Measurements from ENCODE around the gene PRPF38A. TPM values are rescaled to one million over a fixed set of nuclear protein-coding genes. Genes with fewer than 3 reads are reported as not detected.
A peak's percentile ranks its signal among the peaks of the same experiment; 100 is the strongest.

PRPF38A gene
- total and polyA plus RNA-seq, 8 donors, result 7.6 to 21.7 (median 13.5) TPM

DNA sequence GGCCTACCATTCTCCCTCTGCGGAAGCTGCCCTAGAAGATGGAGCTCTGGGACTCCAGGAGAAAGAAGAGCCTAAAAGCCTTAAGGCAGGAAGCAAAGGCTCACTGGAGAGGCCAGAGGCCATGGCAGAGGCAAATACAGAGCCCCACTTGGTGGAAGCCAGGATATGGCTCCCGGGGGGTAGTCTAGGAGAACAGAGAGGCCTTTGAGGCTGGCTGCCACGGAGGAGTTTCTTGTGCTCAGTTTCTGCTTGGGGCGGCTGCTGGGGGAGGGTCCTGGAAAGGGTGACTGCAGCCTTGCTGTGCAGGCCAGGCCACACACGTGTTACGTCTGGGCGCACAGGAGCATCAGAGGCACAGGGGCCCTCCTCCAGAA is 43.8 kb upstream of the PRPF38A start:
- DNase-seq, result no peak
- 86 to 96% (median 95%) methylated on average over 6 to 7 of the region's 7 CpGs for WGBS, 5 donors
- H3K27ac ChIP-seq, result no peak overlapping the region
- H3K4me3 ChIP-seq, result no peak overlapping the region
- H3K9me3 ChIP-seq, result no peaks in the 10 kb centered on the region
- intact Hi-C loops (cut with DNase I; ENCODE audit: low total_unique reads), result no loop called here
- peaks cover 9 to 23% (median 16%) of the 10 kb centered on the region in 4 donors for H3K4me1 ChIP-seq
- H3K36me3 ChIP-seq, result peaks cover 72 to 85% (median 77%) of the 10 kb centered on the region in 4 donors
- no peak for TF ChIP-seq POLR2A (IDR thresholded peaks at IDR 0.05)
- no peaks in the 10 kb centered on the region for H3K27me3 ChIP-seq

DNA sequence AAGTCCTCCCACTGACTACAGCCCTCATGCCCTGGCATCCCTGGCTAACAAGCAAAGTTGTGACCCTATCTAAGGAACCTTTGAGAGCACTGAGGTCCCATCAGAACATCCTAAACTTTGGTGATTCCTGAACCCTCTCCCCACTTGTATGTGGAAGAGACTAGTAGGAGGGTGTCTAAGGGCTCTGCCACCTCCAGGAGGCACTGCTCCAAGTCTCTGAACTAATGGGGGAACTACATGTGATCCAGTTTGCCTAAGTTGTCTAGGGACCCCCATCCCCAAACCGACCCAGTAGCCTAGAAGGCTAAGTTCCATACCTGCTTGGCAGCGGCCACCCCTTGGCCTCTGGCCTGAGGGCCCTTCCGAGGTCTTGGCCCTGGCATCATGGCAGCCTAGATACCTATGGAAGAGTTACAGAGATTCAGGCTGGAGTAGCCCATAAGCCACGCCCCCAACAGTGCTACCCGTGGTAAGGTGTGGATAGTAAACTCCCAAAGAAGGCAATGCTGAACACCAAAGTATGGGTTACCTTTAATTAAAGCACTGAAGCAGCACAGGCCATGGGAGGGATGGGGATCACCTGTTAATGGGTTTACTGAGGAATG is 40.1 kb upstream of the PRPF38A start:
- intact Hi-C loops (cut with DNase I; ENCODE audit: low total_unique reads), result no loop called here

DNA sequence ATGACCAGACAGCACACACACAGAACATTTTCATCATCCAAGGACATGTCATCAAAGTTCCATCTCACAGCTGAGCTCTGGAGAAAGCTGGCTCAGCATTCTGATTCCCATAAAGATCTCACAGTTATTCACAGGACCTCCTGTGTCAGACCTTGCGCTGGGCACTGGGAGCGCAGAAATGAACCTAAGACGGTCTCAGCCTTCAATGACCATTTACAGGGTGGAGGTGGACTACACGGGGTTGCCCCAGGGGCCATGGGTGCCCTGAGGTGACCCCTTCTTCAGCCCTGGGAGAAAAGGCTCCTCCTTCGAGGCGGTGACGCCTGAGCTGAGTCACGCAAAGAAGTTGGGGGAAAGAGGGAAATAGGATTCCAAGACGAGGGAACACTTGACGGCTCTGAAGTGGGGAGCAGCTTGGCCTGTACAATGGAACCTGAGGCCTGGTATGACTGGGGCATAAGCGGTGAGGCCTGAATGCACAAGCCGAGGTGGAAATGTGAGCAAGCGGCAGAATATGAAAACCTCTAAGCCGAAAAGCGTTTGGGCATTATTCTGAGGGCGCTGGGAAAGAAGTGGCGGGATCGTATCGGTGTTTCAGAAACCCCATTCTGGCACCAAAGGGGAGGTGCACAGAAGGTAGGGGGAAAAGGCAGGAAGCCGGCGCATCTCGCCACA is 39.2 kb upstream of the PRPF38A start:
- DNase-seq, result peak; percentile 47 to 81
- TF ChIP-seq POLR2AphosphoS5 (IDR thresholded peaks at IDR 0.05), result peak in 2 of 3 donors; percentile 7 to 39
- TF ChIP-seq EP300 (IDR thresholded peaks at IDR 0.05), result no peak
- H3K27me3 ChIP-seq, result no peaks in the 10 kb centered on the region
- H3K4me3 ChIP-seq, result peak overlapping the region; percentile 64 to 99 (median 92)
- 3 to 10% (median 6%) methylated on average over 21 to 22 of the region's 22 CpGs for WGBS, 5 donors
- peak overlapping the region; percentile 89 to 98 (median 97) for H3K27ac ChIP-seq
- H3K9me3 ChIP-seq, result no peaks in the 10 kb centered on the region
- H3K4me1 ChIP-seq, result peaks cover 9 to 47% (median 32%) of the 10 kb centered on the region in 4 donors
- intact Hi-C loops (cut with DNase I; ENCODE audit: low total_unique reads), result no loop called here
- H3K36me3 ChIP-seq, result peaks cover 26 to 39% (median 31%) of the 10 kb centered on the region in 4 donors

More for the DNA sequence above, 40.1 kb upstream of the PRPF38A start:
- H3K27me3 ChIP-seq, result no peaks in the 10 kb centered on the region
- peak overlapping the region in 1 of 4 donors; percentile 64 for H3K4me3 ChIP-seq
- H3K4me1 ChIP-seq, result peaks cover 9 to 47% (median 32%) of the 10 kb centered on the region in 4 donors
- DNase-seq, result no peak
- TF ChIP-seq, protein P1, sequence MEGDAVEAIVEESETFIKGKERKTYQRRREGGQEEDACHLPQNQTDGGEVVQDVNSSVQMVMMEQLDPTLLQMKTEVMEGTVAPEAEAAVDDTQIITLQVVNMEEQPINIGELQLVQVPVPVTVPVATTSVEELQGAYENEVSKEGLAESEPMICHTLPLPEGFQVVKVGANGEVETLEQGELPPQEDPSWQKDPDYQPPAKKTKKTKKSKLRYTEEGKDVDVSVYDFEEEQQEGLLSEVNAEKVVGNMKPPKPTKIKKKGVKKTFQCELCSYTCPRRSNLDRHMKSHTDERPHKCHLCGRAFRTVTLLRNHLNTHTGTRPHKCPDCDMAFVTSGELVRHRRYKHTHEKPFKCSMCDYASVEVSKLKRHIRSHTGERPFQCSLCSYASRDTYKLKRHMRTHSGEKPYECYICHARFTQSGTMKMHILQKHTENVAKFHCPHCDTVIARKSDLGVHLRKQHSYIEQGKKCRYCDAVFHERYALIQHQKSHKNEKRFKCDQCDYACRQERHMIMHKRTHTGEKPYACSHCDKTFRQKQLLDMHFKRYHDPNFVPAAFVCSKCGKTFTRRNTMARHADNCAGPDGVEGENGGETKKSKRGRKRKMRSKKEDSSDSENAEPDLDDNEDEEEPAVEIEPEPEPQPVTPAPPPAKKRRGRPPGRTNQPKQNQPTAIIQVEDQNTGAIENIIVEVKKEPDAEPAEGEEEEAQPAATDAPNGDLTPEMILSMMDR (IDR thresholded peaks at IDR 0.05), result no peak
- TF ChIP-seq POLR2AphosphoS5 (IDR thresholded peaks at IDR 0.05), result no peak
- no peak for TF ChIP-seq EP300 (IDR thresholded peaks at IDR 0.05)
- TF ChIP-seq POLR2A (IDR thresholded peaks at IDR 0.05), result no peak
- H3K9me3 ChIP-seq, result no peaks in the 10 kb centered on the region
- WGBS, 5 donors, result 77 to 88% (median 79%) methylated on average over 5 of the region's 5 CpGs
- H3K27ac ChIP-seq, result peak overlapping the region in 3 of 5 donors; percentile 95 to 98 (median 98)
- peaks cover 35 to 47% (median 40%) of the 10 kb centered on the region in 4 donors for H3K36me3 ChIP-seq

DNA sequence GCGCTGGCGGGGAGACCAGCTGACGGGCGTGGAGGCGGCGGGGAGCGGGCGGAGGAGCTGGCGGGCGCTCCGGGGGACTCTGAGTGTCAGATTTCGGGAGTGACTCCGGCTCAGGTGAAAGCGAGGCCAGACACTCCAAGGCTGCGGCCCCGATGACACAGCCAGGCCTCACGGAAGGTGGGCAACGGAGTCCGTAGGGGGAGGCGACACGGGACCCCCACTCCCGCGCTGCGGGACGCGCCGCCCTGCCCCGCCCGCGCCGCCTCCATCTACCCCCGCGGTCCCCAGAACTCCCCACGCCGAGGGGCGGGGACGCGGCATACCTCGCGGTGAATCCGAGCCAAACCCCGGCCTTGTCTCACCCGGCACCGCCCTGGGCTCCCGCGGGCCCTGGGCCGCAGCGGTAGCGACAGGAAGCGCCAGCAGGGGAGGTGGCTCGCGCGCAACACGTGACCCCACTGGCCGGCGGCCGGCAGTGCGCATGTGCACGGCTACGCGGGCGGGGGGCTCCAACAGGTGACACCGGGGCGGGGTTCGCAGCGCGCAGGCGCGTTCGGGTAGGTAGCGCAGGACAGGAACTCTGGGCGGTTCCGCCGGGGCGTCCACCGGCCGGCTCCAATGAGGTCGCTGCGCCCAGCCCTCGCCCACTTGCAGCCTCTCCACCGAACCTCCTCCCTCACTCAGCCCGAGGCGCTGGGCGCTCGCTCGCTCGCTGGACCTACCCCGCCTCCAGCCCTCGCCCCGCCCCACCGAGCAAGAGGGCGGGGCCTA is 38.5 kb upstream of the PRPF38A start, which contains the start of gene CC2D1B:
Gene CC2D1B, minus strand, starts transcription at position 460 of the 771 bp plus-strand sequence. CDS start 1,585 bp downstream, outside the sequence.
- Histone ChIP-seq H3K27me3 (no peaks in the 10 kb centered on the region), H3K4me3 (peak within 1 kb of the TSS; percentile 64 to 99 (median 92)), H3K36me3 (peaks cover 19 to 31% (median 24%) of the 10 kb centered on the region in 4 donors), H3K27ac (peak within 1 kb of the TSS; percentile 89 to 98 (median 97)), H3K4me1 (peaks cover 9 to 47% (median 32%) of the 10 kb centered on the region in 4 donors), H3K9me3 (no peaks in the 10 kb centered on the region)
- 0 to 1% (median 1%) methylated on average over 19 to 92 of the region's 92 CpGs for WGBS, 5 donors
- intact Hi-C loops (cut with DNase I; ENCODE audit: low total_unique reads), result no loop called here
- peak; percentile 99 for DNase-seq
- TF ChIP-seq POLR2AphosphoS5 (IDR thresholded peaks at IDR 0.05), result peak; percentile 90 to 98 (median 97)
- TF ChIP-seq, protein P1 (IDR thresholded peaks at IDR 0.05), result peak in 3 of 7 experiments; percentile 36 to 50 (median 42)
- TF ChIP-seq POLR2A (IDR thresholded peaks at IDR 0.05), result peak in 2 of 4 donors; percentile 46 to 78
- no peak for TF ChIP-seq EP300 (IDR thresholded peaks at IDR 0.05)

DNA sequence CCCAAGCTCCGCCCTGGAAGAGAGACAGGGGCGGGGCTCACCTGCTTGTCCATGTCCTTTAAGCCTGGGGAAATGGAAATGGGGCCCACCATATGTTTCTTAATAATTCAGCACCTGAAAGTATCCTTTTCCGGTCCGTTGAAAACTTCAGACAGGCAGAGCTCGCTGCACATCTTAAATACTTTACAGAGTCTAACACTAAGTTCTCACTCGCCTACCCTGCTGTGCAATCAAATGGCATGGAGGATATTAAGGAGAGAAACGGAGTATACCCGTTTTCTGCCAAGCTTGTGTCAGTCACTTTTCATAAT is 37.9 kb upstream of the PRPF38A start:
- intact Hi-C loops (cut with DNase I; ENCODE audit: low total_unique reads), result no loop called here
- peak overlapping the region; percentile 89 to 98 (median 97) for H3K27ac ChIP-seq
- WGBS, 5 donors, result 11 to 45% (median 18%) methylated on average over 4 to 8 of the region's 8 CpGs
- no peak for DNase-seq
- H3K9me3 ChIP-seq, result no peaks in the 10 kb centered on the region
- peaks cover 9 to 47% (median 32%) of the 10 kb centered on the region in 4 donors for H3K4me1 ChIP-seq
- H3K4me3 ChIP-seq, result peak overlapping the region; percentile 64 to 99 (median 92)
- TF ChIP-seq, protein P1 (IDR thresholded peaks at IDR 0.05), result no peak
- TF ChIP-seq POLR2A (IDR thresholded peaks at IDR 0.05) (no peak), POLR2AphosphoS5 (IDR thresholded peaks at IDR 0.05) (no peak), EP300 (IDR thresholded peaks at IDR 0.05) (no peak)
- no peaks in the 10 kb centered on the region for H3K27me3 ChIP-seq
- peaks cover 13 to 26% (median 19%) of the 10 kb centered on the region in 4 donors for H3K36me3 ChIP-seq

Data from stomach (tissue), 9 donors.